OCI-LY3 (cell line): ENCODE data around the gene SLC12A7.

Source experiments
- H2AFZ ChIP-seq: fragments of 200-600, 300-600 bp; shearing (Covaris generic); 2 replicates; pipeline ENCODE4 v1.6.0; 2014; ENCODE audit warnings: antibody characterized with exemption, low read depth, low read length
- H3K27ac ChIP-seq: fragments of 200-600, 300-600 bp; sonication (generic); 2 replicates; pipeline ENCODE4 v1.5.1; 2014; ENCODE audit warnings: mild to moderate bottlenecking, low read length, moderate library complexity, mixed read lengths
- H3K27me3 ChIP-seq: fragments of 200-600, 300-600 bp; sonication (generic); 2 replicates; pipeline ENCODE4 v1.6.1; 2014; ENCODE audit warnings: low read depth, low read length, mixed read lengths
- H3K36me3 ChIP-seq: fragments of 200-600, 300-600 bp; sonication (generic); replicated peaks from 2 replicates; pipeline ENCODE3; 2014; ENCODE audit warnings: low read depth, low read length, mixed read lengths
- H3K4me1 ChIP-seq: fragments of 300-600, 200-600 bp; sonication (generic); 2 replicates; pipeline ENCODE4 v1.6.1; 2014; ENCODE audit warnings: low read length, mixed read lengths
- H3K4me2 ChIP-seq: fragments of 200-600, 300-600 bp; sonication (generic); 2 replicates; pipeline ENCODE4 v1.6.1; 2014; ENCODE audit warnings: low read length, mixed read lengths
- H3K4me3 ChIP-seq: fragments of 300-600, 200-600 bp; sonication (generic); 2 replicates; pipeline ENCODE4 v1.5.1; 2014; ENCODE audit warnings: antibody characterized with exemption, mild to moderate bottlenecking, low read length, moderate library complexity
- H3K79me2 ChIP-seq: fragments of 300-600, 200-600 bp; shearing (Covaris generic); 2 replicates; pipeline ENCODE4 v1.6.1; 2014; ENCODE audit warnings: mild to moderate bottlenecking, low read length, mixed read lengths
- H3K9ac ChIP-seq: fragments of 300-600, 200-600 bp; shearing (Covaris generic); 2 replicates; pipeline ENCODE4 v1.6.0; 2014; ENCODE audit warnings: mild to moderate bottlenecking, low read length, moderate library complexity
- H3K9me3 ChIP-seq: fragments of 200-600, 300-600 bp; shearing (Covaris generic); 2 replicates; pipeline ENCODE4 v1.6.1; 2014; ENCODE audit warnings: low read length, mixed read lengths; ENCODE audit not compliant: insufficient read depth
- H4K20me1 ChIP-seq: fragments of 200-600, 300-600 bp; sonication (generic); 2 replicates; pipeline ENCODE4 v1.6.1; 2016; ENCODE audit warnings: low read length, mixed read lengths; ENCODE audit not compliant: insufficient read depth
- CTCF ChIP-seq: fragments of 200-600, 300-600 bp; sonication (generic); IDR thresholded peaks from 2 replicates; pipeline ENCODE4 v1.5.1; 2014; ENCODE audit warnings: antibody characterized with exemption, low read length, low read depth
- EZH2phosphoT487 ChIP-seq: fragments of 200-600 bp; shearing (Covaris generic); IDR thresholded peaks from 2 replicates; pipeline ENCODE4 v1.6.1; 2018; ENCODE audit warnings: antibody characterized with exemption, mixed run types, low read depth

Gene SLC12A7

GRCh38 chr5:1123418-1124147 is 11.7 kb upstream of the SLC12A7 start:
- no peaks in the 10 kb centered on the region for H3K4me1 ChIP-seq
- no peaks in the 10 kb centered on the region for H3K79me2 ChIP-seq
- no peak overlapping the region for H3K4me2 ChIP-seq
- H3K4me3 ChIP-seq = no peak overlapping the region
- no peak overlapping the region for H3K27ac ChIP-seq
- H2AFZ ChIP-seq = no peak overlapping the region
- no peaks in the 10 kb centered on the region for H3K9me3 ChIP-seq
- H4K20me1 ChIP-seq = no peaks in the 10 kb centered on the region
- TF ChIP-seq CTCF (no peak), EZH2phosphoT487 (no peak)
- H3K9ac ChIP-seq = no peak overlapping the region
- H3K36me3 ChIP-seq = no peaks in the 10 kb centered on the region
- no peaks in the 10 kb centered on the region for H3K27me3 ChIP-seq

GRCh38 chr5:1122511-1123294 is 10.8 kb upstream of the SLC12A7 start:
- Histone ChIP-seq H3K4me1 (no peaks in the 10 kb centered on the region), H3K4me3 (no peak overlapping the region), H3K36me3 (no peaks in the 10 kb centered on the region), H3K79me2 (no peaks in the 10 kb centered on the region), H3K4me2 (no peak overlapping the region), H2AFZ (no peak overlapping the region), H3K9ac (no peak overlapping the region), H3K27ac (no peak overlapping the region), H4K20me1 (no peaks in the 10 kb centered on the region), H3K27me3 (no peaks in the 10 kb centered on the region), H3K9me3 (no peaks in the 10 kb centered on the region)
- TF ChIP-seq EZH2phosphoT487 (no peak), CTCF (no peak)

GRCh38 chr5:1121891-1122290 is 10.0 kb upstream of the SLC12A7 start:
- no peaks in the 10 kb centered on the region for H3K9me3 ChIP-seq
- no peak overlapping the region for H3K27ac ChIP-seq
- no peak overlapping the region for H3K9ac ChIP-seq
- TF ChIP-seq CTCF = no peak
- TF ChIP-seq EZH2phosphoT487 = no peak
- no peak overlapping the region for H3K4me3 ChIP-seq
- no peaks in the 10 kb centered on the region for H3K4me1 ChIP-seq
- H3K4me2 ChIP-seq = no peak overlapping the region
- no peaks in the 10 kb centered on the region for H4K20me1 ChIP-seq
- H3K36me3 ChIP-seq = no peaks in the 10 kb centered on the region
- H2AFZ ChIP-seq = no peak overlapping the region
- no peaks in the 10 kb centered on the region for H3K27me3 ChIP-seq
- H3K79me2 ChIP-seq = no peaks in the 10 kb centered on the region

GRCh38 chr5:1121044-1121443 is 9.2 kb upstream of the SLC12A7 start:
- Histone ChIP-seq H3K4me3 (no peak overlapping the region), H4K20me1 (no peaks in the 10 kb centered on the region), H3K27ac (no peak overlapping the region), H3K79me2 (no peaks in the 10 kb centered on the region), H3K4me2 (no peak overlapping the region), H3K36me3 (no peaks in the 10 kb centered on the region), H3K27me3 (no peaks in the 10 kb centered on the region), H3K9ac (no peak overlapping the region), H2AFZ (no peak overlapping the region), H3K9me3 (no peaks in the 10 kb centered on the region), H3K4me1 (no peaks in the 10 kb centered on the region)
- no peak for TF ChIP-seq CTCF
- no peak for TF ChIP-seq EZH2phosphoT487
